Endothelial cell of umbilical vein (primary cell): ENCODE data around the gene DPH2.

Source experiments
- EZH2 ChIP-seq: IDR thresholded peaks from 2 replicates; pipeline ENCODE4 v1.6.1; 2012; ENCODE audit warnings: borderline replicate concordance, low read depth, mild to moderate bottlenecking, moderate library complexity, low read length, inconsistent platforms; ENCODE audit not compliant: severe bottlenecking
- FOS ChIP-seq: IDR thresholded peaks from 2 replicates; pipeline ENCODE4 v1.6.1; 2011; ENCODE audit warnings: mild to moderate bottlenecking, low read length, moderate library complexity, borderline replicate concordance; ENCODE audit not compliant: insufficient read depth
- JUN ChIP-seq: IDR thresholded peaks from 2 replicates; pipeline ENCODE4 v1.6.1; 2011; ENCODE audit warnings: borderline replicate concordance, low read depth; ENCODE audit not compliant: insufficient read length, insufficient read depth
- MYC ChIP-seq: IDR thresholded peaks from one replicate; pipeline ENCODE4 v1.6.1; 2011; ENCODE audit warnings: mild to moderate bottlenecking, low read depth, low read length
- POLR2A ChIP-seq: IDR thresholded peaks from 2 replicates; pipeline ENCODE4 v1.6.1; 2012; ENCODE audit warnings: low read depth, mild to moderate bottlenecking, control low read depth, low read length
- POLR2AphosphoS5 ChIP-seq: IDR thresholded peaks from 2 replicates; pipeline ENCODE4 v1.6.1; 2012; ENCODE audit warnings: low read depth, mild to moderate bottlenecking, control low read depth, low read length, moderate library complexity; ENCODE audit not compliant: insufficient read depth
- TF ChIP-seq, protein P1 (sequence below), 2 donors: IDR thresholded peaks; 1 replicate in 1 of 2; 2 replicates in 1 of 2; pipeline ENCODE4 v1.5.1; 2011; ENCODE audit warnings: low read length in 2 of 2, mild to moderate bottlenecking in 2 of 2, moderate library complexity in 2 of 2, control low read depth in 1 of 2, inconsistent platforms in 1 of 2, low read depth in 1 of 2; ENCODE audit not compliant: insufficient read depth in 1 of 2; ENCODE audit errors: extremely low read depth in 1 of 2
- TF ChIP-seq, protein P2 (sequence below): IDR thresholded peaks from 2 replicates; pipeline ENCODE4 v1.6.1; 2011; ENCODE audit not compliant: insufficient read depth, insufficient read length

DNA sequence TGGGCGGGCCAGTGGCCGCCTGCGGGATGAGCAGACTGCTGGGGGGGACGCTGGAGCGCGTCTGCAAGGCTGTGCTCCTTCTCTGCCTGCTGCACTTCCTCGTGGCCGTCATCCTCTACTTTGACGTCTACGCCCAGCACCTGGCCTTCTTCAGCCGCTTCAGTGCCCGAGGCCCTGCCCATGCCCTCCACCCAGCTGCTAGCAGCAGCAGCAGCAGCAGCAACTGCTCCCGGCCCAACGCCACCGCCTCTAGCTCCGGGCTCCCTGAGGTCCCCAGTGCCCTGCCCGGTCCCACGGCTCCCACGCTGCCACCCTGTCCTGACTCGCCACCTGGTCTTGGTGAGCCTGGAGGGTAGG lies 11.3 kb downstream of the DPH2 start:
- TF ChIP-seq, protein P1, sequence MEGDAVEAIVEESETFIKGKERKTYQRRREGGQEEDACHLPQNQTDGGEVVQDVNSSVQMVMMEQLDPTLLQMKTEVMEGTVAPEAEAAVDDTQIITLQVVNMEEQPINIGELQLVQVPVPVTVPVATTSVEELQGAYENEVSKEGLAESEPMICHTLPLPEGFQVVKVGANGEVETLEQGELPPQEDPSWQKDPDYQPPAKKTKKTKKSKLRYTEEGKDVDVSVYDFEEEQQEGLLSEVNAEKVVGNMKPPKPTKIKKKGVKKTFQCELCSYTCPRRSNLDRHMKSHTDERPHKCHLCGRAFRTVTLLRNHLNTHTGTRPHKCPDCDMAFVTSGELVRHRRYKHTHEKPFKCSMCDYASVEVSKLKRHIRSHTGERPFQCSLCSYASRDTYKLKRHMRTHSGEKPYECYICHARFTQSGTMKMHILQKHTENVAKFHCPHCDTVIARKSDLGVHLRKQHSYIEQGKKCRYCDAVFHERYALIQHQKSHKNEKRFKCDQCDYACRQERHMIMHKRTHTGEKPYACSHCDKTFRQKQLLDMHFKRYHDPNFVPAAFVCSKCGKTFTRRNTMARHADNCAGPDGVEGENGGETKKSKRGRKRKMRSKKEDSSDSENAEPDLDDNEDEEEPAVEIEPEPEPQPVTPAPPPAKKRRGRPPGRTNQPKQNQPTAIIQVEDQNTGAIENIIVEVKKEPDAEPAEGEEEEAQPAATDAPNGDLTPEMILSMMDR (IDR thresholded peaks at IDR 0.05; ENCODE audit: extremely low read depth in 1 of 2, insufficient read depth in 1 of 2, low read depth in 1 of 2, low read length in 2 of 2): no peak
- TF ChIP-seq POLR2A (no peak), JUN (no peak), MYC (no peak), POLR2AphosphoS5 (no peak), EZH2 (no peak), FOS (no peak)
- TF ChIP-seq, protein P2, sequence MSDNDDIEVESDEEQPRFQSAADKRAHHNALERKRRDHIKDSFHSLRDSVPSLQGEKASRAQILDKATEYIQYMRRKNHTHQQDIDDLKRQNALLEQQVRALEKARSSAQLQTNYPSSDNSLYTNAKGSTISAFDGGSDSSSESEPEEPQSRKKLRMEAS: no peak
